Stimulated activated CD4-positive, alpha-beta T cell treated with anti-CD3 and anti-CD28 coated beads, Interleukin-1b, Interleukin-23, amount 100 ng/mL, for 48 hours (primary cell): ENCODE data around the gene RPS27.

Source experiments
- DNase-seq: peaks from one replicate; pipeline ENCODE4 v3.0.0-alpha.2; 2020

The RPS27 gene

DNA sequence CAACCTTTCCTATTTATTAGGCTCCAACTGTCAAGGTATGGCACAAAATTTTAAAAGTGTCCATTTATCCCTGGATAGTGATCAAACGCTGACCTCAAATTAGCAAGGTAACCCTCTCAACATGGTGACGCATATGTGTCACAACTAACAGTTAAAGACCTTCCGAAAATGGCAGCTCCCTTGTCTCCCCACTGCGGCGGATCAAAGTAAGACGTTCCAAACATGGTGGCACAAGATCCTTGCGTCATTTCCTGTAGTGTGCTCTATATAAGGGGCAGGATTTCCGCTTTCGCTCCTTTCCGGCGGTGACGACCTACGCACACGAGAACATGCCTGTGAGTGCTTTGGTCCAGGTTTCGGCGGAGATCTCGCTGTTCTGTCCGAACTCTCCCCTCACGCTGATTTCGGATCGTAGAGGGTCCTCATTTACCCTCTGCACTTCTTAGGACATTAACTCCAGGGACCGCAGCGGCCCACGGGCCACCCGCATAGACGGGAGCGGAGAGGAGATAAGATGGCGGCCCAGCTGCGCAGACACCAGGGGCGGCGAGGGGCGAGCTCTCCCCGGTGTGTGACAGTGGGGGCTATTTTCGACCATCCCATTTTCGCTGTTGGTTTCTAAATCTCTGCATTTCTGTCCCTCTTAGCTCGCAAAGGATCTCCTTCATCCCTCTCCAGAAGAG, at the start of gene RPS27:
RPS27 (plus strand) TSS at position 295 of the 683 bp plus-strand sequence; CDS start at position 330, 35 bp downstream.
- peak; percentile 92 for DNase-seq

DNA sequence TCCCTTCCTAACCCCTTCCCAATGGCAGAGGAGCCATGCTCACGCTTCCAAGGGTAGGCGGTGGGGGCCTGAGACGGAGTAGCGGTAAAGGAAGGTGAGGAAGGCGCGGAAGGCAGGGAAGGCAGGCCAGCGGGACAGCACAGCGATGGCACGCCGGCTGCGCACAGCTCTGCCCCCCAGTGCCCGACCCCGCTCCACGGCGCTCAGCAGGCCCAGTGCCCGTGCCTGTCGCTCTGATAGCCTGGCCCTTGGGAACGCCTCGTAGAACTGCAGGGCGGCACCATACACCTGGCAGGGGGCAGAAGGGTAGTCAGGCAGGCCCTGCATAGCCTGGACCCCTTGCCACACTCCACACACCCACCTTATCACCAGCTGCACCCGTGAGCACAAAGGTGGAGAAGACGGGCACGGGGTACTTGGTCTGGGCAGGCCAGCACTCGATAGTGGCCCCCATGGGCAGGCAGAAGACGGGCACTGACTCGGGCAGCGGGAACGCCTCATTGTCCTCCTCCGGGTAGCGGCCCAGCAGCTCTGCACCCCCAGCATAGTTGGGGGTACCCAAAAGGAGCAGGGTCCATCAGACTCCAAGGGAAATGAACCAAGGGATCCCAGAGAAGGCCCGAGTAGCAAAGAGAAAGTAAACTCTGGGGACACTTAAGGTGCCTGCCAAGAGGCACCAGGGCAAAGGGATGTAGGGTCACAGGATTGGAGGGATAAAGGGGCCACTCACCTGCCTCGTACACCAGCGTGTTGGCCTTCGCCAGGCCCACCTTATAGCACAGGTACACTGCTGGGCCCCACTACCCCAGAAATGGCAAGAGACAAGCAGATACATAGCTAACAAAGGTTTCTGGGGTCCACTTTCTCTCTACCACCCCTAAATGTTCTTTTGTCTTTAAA, 48.5 kb upstream of the RPS27 start:
- DNase-seq, result no peak

DNA sequence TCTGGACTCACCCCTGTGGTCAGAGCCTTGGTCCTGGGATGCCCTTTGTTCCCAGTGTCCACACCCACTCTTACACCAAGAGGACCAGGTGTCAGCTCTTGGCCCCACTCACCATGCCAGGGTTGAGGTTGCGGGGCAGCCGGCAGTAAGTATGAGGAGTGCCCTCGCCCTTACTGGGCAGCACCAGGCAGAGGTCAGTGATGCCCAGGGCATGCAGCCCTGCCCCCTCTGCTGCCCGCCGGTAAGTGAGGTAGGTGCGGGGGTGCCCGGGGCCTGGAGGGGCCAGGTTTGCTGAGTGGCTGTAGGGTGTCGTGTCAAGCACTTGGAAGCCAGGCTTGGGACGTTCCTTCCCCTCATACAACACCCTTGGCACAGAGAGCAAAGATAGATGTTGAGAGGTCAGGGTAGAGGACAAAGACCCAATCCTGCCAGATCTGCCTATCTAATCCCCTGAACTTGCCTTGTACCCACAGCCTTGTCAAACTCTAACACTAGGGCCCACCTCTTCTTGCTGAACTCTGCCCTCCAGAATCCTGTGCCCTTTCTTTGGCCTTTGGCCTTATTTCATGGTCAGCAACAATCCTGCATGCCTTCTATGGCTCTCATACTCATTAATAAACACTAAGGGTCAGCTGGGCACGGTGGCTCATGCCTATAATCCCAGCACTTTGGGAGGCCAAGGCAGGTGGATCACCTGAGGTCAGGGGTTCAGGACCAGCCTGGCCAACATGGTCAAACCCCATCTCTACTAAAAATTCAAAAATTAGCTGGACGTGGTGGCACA, 47.6 kb upstream of the RPS27 start:
- no peak for DNase-seq

DNA sequence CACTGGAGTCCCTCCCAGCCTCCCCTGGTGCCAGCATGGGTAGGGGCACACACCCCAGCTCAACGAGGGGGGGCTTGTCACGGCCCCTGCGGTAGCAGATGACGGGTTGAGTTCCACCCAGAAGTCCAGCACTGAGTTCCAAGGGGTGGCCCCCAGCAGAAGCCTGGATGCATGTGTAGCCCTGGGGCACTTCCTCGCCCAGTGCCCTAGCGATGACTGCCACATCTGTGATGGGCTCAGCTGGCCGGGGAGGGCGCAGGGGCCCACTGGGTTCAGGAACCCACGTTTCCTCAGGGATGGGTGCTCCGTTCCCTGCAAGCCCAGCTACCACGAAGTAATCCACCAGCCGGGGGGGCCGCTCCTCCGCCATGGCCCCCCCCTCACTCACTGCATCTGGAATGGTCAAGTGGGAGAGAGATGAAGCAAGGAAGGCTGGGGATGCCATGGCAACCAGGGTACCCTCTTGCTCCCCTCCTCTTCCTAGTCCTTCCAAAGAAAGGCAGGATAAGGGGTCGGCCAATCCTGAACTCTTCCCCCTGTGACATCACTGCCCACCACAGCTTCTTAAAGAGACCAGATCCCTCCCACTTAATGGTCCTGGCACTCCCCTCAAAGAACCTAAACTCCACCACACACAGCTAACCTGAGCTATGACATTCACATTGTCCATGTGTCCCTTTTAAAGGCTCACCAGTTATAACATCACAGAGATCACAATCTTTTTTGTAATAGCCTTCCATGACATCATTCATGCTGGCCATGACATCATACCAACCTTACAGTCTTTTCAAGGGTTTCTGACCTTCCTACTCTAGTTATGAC, 46.3 kb upstream of the RPS27 start:
- DNase-seq, result no peak

DNA sequence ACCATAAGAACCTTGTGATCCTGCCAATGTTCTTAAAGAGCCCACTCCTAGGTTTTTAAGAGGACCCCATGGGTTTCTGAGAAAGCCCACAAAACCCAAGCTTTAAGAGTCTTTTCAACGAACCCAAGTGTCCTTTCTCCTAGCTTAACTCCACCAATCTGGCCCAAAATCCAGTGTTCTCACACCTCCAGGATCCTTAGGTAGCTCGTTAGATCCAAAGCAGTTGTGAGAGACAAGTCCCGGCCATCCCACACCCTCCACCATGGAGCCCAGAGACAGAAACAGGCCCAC, 45.8 kb upstream of the RPS27 start:
- DNase-seq, result no peak

DNA sequence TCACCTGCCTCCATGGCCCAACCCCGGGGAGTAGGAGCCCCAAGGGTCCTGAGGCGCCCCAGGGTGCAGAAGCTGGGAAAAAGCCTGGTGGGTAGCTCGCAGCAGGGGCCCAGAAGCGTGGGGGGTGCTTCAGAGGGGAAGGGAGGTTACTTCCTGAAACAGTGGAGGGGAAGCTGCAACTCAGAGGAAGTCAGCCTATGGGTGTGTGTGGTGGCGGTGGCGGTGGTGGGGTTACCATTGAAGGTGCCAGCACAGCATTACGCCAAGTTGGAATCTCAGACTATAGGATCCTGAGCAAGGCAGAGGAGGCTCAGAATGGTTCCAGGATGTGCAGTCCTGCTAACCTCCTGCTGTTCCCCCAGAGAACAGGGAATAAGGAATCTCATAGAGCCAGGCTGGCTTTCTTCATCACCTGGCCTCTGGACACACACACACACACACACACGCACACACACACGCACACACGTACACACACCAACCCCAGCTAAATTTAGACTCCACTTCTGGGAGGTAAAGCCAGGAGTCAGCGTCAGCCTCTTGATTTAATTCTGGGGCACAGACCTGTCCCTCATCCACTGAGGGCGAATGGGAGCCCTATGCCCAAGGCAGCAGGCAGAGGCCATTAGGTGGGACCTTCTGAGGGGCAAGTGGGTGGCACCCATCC, 45.3 kb upstream of the RPS27 start:
- DNase-seq, result peak; percentile 77

DNA sequence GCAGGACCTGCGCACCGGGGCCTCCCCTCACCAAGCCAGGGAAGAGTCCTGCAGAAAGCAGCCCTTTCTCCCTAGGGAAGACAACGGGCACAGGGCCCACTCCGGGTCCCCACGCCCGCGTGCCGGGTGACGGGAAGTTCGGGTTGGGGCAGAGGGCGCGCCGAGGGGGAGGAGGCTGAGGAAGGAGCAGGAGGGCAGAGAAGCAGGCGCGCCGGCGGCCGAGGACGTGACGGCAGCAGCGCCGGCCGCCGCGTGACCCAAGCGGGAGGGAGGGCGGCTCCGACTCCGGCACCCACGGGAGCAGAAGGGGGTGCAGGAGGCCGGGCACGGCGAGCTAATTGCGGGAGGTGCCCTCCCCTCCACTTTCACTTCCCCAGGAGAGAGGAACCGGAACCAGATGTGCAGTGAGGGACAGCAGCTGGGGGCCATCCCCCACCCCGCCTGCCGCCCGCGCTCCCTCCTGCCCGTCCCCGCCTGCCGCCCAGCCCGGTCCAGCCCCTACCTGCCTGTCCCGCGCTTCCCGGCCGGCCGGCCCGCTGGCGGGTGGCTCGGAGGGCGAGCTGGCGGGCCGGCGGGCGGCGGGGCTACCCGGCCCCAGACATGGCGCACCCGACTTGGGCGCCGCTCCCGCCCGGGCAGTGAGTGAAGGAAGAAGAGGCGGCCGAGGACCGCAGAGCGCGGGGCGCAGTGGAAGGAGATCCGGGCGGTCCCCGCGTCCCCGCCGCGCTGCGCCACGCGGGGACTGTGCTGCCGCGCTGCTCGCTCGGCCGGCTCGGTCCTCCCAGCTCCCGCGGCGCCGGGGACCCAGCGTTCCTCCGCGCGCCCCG, 44.6 kb upstream of the RPS27 start:
- peak; percentile 70 for DNase-seq

DNA sequence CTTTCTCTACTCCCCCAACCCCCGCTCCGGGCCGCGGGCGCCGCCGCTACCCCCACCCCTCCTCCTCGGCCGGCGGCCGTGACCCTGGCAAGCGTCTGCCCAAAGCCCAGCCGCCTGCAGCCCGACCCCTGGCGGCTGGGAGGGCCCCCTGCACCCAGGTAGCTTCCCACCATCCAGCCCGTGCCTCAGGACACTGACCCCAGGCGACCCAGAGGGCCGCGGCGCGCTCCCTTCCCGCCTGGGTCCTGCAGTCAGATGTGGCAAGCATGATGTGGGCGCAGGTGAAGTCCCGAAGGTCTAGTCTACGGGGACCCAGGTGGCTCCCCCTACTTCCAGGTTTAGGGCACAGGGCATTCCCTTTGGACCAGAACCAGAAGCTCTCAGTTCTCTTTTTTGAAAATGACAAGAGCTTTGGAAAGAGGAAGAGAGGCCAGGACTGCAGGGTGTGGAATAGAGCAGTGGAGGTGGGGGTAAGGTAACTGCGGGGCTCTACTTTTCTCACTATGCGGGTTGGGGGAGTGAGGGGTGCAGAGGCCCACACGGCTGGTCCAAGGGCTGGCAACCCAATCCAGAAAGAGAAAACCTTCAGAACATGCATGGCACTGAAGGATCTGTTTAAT, 43.8 kb upstream of the RPS27 start, which contains the start of gene DENND4B:
DENND4B (minus strand) TSS at position 97 of the 620 bp plus-strand sequence. CDS start 2,344 bp downstream, outside the sequence.
- peak; percentile 73 for DNase-seq

DNA sequence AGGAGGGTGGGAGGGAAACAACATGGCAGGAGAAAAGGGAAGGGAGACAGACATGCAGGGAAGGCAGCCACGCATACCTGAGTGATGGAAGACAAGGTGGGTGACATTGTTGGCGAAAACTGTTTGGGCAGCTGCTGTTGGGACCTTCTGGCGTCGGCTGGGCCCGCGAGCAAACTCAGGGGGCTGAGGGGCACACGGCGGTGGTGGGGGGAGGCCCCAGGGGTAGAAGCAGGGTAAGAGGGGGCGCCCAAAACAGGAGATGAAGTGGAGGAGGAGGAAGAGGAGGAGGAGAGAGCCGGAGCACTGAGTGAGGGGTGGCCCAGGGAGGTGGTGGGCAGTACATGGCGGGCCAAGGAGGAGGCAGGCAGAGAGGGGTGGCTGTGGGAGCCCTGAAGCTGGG, 39.4 kb upstream of the RPS27 start:
- no peak for DNase-seq

DNA sequence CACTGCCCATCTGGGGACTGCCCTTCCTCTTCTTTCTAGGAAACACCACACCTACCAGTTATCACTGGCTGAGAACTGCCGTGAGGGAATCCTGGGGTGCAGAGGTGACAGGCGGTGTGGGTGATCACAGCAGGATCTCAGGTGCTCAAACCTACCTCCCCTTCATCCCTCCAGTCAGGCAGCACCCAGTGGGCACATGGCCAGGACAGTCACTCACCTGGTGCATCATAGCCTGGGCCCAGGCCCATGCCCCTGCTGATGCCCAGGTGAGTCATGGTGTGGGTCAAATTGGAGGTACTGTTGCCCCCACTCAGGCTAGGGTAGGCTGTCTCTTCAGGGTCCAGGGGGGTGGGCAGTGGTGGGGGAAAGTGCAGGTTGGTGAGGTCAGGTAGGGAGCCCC, 38.8 kb upstream of the RPS27 start:
- DNase-seq, result no peak

DNA sequence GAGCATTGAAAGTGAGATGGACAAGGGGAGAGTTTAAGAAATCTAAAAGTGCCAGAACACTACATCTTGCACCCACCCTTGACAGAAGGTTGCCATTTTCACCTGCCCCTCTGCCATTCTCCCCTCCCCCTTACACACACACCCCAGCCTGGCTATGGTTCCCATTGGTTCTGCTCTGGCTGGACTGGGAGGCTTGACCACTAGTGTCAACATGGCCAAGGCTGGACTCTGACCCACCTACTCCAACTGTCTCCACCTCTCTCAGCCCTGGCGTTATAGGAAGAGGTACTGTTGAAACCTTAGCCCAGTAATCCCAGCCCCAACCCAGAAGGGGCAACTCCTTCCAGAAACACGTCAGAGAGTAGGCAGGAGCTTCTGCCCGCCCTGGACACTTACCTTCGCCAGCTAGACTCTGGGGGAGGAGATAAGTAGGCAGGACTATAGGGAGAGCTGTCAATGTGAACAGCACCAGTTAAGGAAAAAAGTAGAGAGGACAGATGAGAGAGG, 36.6 kb upstream of the RPS27 start:
- DNase-seq, result no peak

DNA sequence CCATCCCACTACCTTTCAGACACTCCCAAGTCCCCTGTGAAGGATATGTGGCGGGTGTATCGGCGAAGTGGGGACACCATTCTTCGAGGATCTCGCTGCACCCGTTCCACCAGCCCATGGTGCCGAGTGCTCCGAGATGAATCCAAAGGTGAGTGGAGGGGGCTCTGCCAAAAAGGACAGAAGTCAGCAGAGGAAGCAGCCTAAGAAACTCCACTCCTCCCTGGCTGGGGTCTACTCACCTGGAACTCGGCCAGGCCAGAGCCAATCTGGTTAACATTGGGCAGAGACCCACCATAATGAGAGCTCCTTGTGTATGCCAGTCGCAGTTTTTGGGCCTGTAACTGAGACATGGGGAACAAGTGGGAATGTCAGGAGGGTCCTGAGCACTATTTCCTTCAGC, 35.7 kb upstream of the RPS27 start:
- no peak for DNase-seq

DNA sequence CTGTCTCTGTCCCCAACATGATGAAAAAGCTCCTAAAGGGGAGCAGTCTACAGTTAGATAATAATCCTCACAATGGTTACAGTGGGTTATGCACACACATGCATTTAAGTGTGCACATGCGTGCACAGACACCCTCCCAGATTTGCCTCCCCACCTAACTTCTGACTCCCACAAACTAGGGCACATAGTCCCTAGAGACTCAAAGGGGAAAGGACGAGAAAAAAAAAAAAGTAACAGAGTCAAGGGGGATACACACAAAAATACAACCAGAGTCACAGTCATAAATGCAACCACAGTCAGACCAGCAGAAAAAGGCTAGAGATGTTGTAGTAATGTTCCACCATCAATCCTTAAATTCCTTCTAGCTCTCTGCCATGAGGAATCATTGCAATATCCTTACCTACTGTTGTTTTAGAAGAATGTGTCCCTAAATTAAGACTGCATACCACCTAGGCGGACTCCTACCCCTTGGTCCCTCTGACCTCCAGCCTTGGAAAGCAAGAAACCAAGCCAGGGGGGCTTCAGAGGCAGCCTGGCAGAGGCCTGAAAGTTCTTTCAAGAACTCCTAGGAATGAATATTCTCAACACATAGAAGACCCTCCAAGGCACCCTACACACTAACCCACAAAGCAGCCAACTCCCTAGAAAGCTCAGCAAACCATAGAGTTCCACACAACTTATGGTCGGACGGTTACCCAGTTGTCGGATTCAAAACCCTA, 33.4 kb upstream of the RPS27 start:
- DNase-seq, result no peak

DNA sequence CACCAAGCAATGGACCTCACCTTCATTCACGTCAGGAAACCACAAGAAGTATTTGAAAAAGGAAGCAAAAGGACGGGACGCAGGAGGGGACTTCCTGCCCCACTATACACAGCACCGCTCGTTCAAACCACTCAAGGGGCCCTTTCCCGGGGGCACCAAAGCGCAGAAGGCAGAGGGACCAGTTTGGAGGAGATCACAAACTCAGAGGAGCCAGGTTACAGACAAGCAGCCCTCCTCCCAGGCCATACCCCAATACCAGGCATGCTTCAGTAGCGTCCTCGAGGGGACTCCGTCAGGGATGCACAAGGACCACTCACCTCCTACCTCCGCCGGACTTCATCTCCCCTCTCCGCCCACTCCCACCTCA, 32.8 kb upstream of the RPS27 start:
- peak; percentile 32 for DNase-seq

DNA sequence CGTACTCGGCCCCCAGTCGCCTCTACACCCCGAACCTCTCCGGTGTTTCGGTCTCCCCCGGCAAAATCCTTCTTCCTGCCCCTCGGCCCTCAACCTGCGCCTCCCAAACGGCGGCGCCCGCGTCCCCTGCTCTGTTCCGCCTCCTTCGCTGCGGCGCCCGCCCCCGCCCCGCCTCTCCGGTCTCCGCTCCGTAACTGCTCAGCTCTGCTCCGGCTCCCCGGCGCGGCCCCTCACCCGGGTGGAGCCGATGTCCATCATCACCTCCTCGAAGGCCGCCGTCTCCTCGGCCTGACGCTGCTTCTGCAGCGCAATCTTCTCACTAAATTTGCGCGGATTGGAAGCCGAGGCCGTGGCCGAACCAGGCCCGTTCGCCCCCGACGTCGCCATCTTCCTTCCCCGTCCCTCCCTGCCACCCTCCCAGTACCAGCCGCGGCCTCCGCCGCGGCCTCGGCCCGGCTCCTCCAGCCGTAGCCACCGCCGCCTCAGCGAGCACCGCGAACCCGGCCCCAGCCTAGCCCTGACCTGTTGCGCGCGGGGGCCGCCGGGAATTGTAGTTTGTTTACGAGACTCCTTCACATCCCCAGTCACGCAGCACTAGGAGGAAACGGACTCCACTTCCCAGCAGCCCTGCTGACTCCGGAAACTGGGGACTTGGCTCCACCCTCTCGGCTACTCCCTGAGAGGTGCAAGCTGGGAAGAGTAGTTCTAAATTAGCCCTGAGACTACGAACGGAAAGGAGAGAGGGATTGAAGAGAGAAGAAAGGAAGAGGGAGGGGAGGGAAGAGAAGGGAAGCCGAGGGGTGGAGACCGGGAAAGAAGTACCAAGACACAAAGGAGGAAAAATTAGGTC, 32.2 kb upstream of the RPS27 start, which contains the start of gene CRTC2:
CRTC2 (minus strand) TSS at position 502 of the 850 bp plus-strand sequence; CDS start at position 387, 115 bp downstream.
- DNase-seq, result peak; percentile 97

DNA sequence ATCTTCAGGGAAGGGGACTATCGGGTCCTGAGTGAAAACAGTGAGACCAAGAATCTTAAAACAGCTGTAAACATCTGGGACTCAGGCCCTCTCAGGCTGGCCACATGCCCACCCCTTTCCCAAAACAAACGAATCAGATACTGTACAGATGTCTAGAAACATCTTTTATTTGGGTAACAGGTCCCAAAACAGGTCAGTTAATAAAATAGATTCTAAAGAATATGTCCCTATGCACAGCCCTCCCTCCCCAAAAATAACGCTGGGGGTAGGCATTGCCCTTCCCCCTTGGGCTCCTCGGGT, 31.7 kb upstream of the RPS27 start:
- no peak for DNase-seq

DNA sequence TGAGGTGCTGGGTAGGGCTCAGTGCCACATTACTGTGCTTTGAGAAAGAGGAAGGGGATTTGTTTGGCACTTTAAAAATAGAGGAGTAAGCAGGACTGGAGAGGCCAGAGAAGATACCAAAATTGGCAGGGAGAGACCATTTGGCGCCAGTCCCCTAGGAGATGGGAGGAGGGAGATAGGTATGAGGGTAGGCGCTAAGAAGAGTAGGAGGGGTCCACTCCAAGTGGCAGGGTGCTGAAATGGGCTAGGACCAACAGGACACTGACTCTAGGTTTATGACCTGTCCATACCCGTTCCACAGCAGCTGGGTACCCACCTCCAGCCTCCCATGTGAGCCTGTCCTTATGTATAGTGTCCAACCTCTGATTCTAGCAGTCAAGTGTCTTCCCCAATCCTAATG, 31.1 kb upstream of the RPS27 start:
- no peak for DNase-seq

DNA sequence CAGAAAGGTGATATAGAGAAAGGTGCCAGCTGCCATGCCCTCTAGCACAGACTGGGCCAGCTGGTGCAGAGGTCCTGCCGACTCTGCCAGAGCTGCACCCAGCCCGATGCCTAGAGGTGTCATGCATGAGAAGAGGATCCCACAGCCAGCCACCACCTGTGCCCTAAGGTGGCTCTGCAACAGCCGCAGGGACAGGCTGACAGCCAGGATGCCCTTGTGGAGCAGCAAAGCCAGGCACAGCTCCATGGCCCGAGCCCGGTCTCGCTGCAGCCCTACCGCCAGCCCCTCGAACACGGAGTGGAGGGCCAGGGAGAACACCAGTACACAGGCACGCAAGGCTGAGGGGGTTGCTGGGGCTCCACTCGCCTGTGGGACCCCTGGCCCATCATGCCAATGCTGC, 30.4 kb upstream of the RPS27 start:
- no peak for DNase-seq

DNA sequence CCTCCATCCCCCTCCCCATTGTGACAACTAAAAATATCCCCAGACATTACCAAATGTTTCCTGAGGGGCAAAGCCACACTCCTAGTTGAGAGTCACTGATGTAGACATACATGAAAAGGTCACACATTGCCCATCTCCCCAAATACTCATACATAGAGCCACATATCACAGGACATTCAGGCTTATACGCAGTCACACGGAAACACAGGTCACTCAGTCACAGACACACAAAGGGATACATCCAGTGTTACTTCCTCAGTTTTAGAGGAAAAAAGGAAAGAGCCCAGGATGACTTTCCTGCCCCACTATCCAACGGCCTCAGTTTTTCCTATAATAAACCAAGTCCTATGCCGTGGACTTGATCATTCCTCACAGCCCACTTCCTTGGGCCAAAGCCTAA, 29.1 kb upstream of the RPS27 start:
- DNase-seq, result no peak
